ENCODE measurements around the gene RIMBP2.

Gene RIMBP2

GRCh38 chr12:130356222-130356621 lies 359.9 kb downstream of the RIMBP2 start:
- Histone ChIP-seq H3K4me3 (ENCODE audit: low read depth, low read length) (no peak overlapping the region), H3K27ac (ENCODE audit: extremely low read depth, low read depth, low read length) (no peak overlapping the region), H3K9me3 (ENCODE audit: control insufficient read depth, insufficient read depth, low read depth, low read length) (no peaks in the 10 kb centered on the region), H3K4me1 (ENCODE audit: control insufficient read depth, insufficient read depth, low read length) (no peaks in the 10 kb centered on the region), H3K36me3 (ENCODE audit: control insufficient read depth in 2 of 2, insufficient read depth in 1 of 2, low read length in 2 of 2) (no peaks in the 10 kb centered on the region)
- no peak for TF ChIP-seq PRDM6 (tag by site-specific recombination; IDR thresholded peaks at IDR 0.05)
- no peak for TF ChIP-seq CTCF (tag by site-specific recombination; IDR thresholded peaks at IDR 0.05)
- CTCF ChIA-PET: interaction anchor here (2.1 kb wide), 1 partner anchor 21 kb away, joined by 5 read pairs; no protein-coding TSS in a partner anchor
- POLR2A ChIA-PET: no interaction called here

- ChIA-PET CTCF (interaction anchor here (2.1 kb wide), 1 partner anchor 19 kb away, joined by 5 read pairs; no protein-coding TSS in a partner anchor), POLR2A (no interaction called here)
- H3K9me3 ChIP-seq (ENCODE audit: control insufficient read depth, insufficient read depth, low read depth, low read length): no peaks in the 10 kb centered on the region
- H3K4me3 ChIP-seq (ENCODE audit: low read depth, low read length): no peak overlapping the region
- H3K36me3 ChIP-seq (ENCODE audit: control insufficient read depth in 2 of 2, insufficient read depth in 1 of 2, low read length in 2 of 2): no peaks in the 10 kb centered on the region
- H3K4me1 ChIP-seq (ENCODE audit: control insufficient read depth, insufficient read depth, low read length): no peaks in the 10 kb centered on the region
- TF ChIP-seq INSM2 (tag by site-specific recombination; IDR thresholded peaks at IDR 0.05) (no peak), ZBTB21 (tag by site-specific recombination; IDR thresholded peaks at IDR 0.05) (no peak), ZNF112 (tag by site-specific recombination; IDR thresholded peaks at IDR 0.05) (no peak)
- no peak overlapping the region for H3K27ac ChIP-seq (ENCODE audit: extremely low read depth, low read depth, low read length)
Measured at GRCh38 chr12:130354407-130354806, 361.7 kb downstream of the RIMBP2 start.

- TF ChIP-seq GLIS2 (tag by site-specific recombination; IDR thresholded peaks at IDR 0.05) (no peak), ZBTB7A (tag by site-specific recombination; IDR thresholded peaks at IDR 0.05; ENCODE audit: low read depth) (no peak), GLI2 (tag by site-specific recombination; IDR thresholded peaks at IDR 0.05; ENCODE audit: borderline replicate concordance, low read depth) (no peak), ZNF580 (tag by site-specific recombination; IDR thresholded peaks at IDR 0.05) (no peak), ZNF24 (tag by site-specific recombination; IDR thresholded peaks at IDR 0.05) (no peak), ZBTB48 (tag by site-specific recombination; IDR thresholded peaks at IDR 0.05) (no peak), FEZF1 (tag by site-specific recombination; IDR thresholded peaks at IDR 0.05) (no peak), ZSCAN5A (tag by site-specific recombination; IDR thresholded peaks at IDR 0.05) (no peak), ZNF514 (tag by site-specific recombination; IDR thresholded peaks at IDR 0.05) (no peak), ZFP69B (tag by site-specific recombination; IDR thresholded peaks at IDR 0.05) (no peak), ZNF341 (tag by site-specific recombination; IDR thresholded peaks at IDR 0.05; ENCODE audit: low read depth) (no peak), ZNF596 (tag by site-specific recombination; IDR thresholded peaks at IDR 0.05) (no peak), SP3 (tag by site-specific recombination; IDR thresholded peaks at IDR 0.05) (no peak)
- CTCF ChIA-PET: no interaction called here
- H3K9me3 ChIP-seq (ENCODE audit: control insufficient read depth, insufficient read depth, low read depth, low read length): no peaks in the 10 kb centered on the region
- H3K27ac ChIP-seq (ENCODE audit: extremely low read depth, low read depth, low read length): no peak overlapping the region
- no peaks in the 10 kb centered on the region for H3K4me1 ChIP-seq (ENCODE audit: control insufficient read depth, insufficient read depth, low read length)
- H3K4me3 ChIP-seq (ENCODE audit: low read depth, low read length): no peak overlapping the region
- POLR2A ChIA-PET: no interaction called here
- no peaks in the 10 kb centered on the region for H3K36me3 ChIP-seq (ENCODE audit: control insufficient read depth in 2 of 2, insufficient read depth in 1 of 2, low read length in 2 of 2)
Measured at GRCh38 chr12:130353081-130353480, 363.0 kb downstream of the RIMBP2 start.

All from HEK293 (cell line).